ENCODE results near the gene SLC12A8. TPM values are rescaled to one million over a fixed set of nuclear protein-coding genes. Genes with fewer than 3 reads are reported as not detected.

Gene SLC12A8
- total RNA-seq, 1 experiment from 2014 or later: 122 TPM

DNA sequence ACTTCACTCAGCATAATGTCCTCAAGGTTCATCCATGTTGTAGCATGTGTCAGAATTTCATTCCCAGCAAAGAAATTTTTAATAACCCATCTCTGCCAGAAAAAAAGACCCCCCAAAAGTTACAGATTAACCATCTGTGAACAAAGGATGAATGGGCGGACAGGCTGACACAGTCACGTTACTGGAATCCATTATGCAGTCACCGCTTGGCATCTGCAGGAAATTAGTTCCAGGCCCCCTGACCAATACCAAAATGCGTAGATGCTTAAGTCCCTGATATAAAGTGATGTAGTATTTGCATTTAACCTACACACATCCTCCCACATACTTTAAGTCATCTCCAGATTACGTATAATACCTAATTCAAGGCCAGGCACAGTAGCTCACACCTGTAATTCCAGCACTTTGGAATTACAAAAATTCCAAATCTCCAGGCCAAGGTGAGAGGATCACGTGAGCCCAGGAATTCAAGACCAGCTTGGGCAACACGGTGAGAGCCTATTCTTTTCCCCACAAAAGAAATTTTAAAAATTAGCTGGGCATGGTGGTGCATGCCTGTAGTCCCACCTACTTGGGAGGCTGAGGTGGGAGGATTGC is 1.5 kb upstream of the SLC12A8 start:
- no peak for DNase-seq (ENCODE audit: low spot score)

DNA sequence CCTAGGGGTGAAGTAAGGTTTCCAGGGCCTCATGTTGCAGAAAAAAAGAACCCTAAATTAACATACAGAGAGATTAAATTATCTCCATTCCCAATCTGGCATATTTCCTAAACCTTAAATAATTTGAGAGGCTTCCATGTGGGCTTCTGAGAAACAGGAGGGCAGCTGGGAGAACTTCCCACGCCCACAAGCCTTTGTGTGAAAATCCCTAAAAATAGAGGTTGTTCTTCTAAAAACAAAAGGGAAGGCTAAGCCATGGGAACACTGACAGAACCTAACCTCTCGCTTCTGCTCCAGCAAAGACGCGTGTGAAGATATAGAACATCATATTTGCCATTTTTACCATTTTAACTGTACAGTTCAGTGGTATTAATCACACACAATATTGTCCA is 812 bp upstream of the SLC12A8 start:
- DNase-seq (ENCODE audit: low spot score): no peak

DNA sequence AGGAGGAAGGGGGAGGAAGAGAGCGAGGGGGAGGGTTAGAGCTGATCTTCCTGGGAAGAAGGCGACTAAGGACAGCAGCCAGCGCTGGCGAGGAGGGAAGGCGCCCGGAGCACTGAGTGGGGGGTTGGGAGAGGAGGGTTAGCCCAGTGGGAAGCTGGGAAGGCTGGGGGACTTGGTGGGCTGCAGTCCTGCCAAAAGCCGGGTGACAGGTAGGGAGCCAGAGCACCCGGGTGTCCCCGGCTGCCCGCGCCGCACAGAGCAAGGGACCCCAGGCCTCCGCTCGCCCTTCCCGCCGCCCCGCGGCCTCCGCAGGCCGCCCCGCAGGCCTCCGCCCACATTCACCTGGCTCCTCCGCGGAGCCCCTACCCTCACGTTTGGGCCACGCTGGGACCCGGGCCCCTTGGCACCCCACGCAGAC is 448 bp downstream of the SLC12A8 start:
- DNase-seq (ENCODE audit: low spot score): no peak

DNA sequence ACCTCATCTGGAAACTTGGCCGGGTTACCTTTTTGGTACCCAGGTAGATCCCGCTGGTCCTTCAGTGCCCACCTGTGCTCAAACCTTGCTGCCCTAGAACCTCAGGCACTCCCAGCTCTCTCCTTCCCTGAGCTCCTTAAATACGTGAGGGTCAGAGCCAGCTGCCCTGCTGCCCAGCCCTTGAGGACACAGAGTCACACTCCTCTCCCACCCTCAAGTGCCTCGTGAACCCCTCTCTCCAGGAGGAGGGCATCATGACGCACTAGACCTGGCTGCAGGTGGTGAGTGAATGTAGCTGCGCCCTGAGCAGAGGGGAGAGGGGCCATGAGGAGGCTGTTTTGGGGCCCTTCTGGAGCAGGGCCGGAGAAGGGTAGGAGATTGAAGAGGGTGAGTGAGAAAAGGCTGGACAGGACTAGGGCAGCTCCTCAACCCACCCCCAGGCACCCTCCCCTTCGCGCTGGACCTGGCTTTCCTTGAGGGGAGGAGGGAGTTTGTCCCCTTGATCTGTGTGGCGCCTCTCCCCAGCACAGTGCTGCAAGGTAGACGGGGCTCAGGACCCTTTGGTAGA is 941 bp downstream of the SLC12A8 start:
- DNase-seq (ENCODE audit: low spot score): no peak

DNA sequence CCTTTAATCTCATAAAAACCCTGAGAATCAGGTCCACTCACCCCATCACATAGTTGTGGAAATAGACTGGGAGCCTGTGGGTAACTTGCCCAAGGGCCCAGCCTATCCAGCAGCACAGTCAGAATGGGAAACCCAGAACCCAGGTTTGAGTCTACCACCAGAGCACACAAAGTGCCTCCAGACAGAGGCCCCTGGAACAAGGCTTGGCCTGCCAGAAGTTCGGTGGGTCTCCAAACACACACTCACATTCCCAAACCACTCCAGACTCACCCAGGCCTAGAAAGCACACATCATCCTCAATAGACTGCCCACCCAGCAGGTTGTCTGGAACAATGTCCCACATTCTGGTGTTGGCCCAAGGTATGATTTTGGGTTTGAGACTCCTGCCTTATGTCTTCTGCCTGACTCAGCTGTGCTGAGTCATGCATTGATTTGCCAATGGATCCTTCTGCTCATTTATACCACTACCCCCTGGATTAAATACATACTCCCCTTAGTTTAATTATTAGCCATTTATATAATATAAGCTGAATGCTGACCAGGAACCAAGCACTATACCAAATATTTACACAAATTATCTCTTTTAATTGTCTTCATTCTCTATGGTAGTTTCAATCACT is 4.5 kb downstream of the SLC12A8 start:
- no peak for DNase-seq (ENCODE audit: low spot score)

DNA sequence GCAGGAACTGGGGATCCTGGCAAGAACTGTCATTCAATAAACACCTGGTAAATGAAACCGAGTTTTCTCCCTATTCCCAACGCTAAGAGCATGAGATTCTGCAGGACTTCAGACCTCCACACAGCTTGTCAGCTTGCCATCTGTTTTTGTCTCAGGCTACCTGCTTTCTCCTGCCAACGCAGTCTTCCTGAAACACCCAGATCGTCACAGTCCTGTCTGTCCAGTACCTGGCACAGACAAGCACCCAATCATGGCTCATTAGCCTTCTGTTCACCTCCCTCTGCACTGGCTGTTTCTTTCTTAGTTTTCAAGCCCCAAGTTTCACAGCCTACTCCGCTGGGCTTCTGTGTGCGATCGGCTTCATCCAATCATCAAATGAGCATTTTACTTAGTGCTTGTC is 5.0 kb downstream of the SLC12A8 start:
- DNase-seq (ENCODE audit: low spot score): no peak

DNA sequence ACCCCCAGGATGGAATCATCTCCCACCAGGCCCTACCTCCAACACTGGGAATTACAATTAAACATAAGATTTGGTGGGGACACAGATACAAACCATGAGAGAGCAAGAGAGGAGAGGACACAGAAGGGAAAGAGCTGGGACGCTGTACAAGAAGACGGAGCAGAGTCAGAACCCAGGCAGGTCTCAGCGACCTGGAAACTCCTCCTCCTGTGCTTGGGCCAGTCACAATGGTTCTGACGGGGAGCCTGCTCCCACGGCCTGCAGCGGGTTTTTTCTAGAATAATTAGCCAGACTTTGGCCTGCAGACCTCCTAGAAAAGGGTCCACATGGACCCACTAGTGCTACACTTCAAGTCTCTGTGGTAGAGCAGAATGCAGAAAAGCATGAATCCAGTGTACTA is 5.6 kb downstream of the SLC12A8 start:
- no peak for DNase-seq (ENCODE audit: low spot score)

DNA sequence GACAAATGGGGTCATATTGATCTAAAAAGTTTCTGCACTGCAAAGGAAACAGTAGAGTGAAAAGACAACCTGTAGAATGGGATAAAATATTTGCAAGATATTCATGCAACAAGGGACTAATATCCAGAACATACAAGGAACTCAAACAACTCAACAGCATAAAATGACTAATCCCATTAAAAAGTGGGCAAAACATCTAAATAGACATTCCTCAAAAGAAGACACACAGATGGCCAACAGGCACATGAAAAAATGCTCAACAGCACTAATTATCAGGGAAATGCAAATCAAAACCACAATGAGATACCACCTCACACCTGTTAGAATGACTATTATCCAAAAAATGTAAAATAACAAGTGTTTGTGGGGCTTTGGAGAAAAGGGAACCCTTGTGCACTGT is 8.8 kb downstream of the SLC12A8 start:
- no peak for DNase-seq (ENCODE audit: low spot score)

DNA sequence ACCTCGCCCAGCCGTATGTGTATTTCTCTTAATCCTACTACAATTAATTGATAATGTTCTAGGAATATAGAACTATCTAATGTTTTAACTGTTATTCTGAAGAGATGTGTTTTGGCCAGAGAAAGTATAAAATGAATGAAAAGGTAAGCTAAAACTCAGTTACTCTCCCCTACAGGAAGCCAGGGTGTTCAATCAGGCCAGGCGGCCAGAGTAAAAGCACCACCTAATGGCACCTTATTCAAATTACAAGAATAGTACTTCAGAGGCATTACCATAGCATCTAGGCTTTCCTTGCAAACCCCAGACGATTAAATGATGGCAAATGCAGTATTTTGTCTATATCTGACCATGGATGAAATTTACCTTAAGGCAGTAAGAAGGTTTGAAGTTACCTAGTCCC is 10.4 kb downstream of the SLC12A8 start:
- peak; percentile 53 for DNase-seq (ENCODE audit: low spot score)

DNA sequence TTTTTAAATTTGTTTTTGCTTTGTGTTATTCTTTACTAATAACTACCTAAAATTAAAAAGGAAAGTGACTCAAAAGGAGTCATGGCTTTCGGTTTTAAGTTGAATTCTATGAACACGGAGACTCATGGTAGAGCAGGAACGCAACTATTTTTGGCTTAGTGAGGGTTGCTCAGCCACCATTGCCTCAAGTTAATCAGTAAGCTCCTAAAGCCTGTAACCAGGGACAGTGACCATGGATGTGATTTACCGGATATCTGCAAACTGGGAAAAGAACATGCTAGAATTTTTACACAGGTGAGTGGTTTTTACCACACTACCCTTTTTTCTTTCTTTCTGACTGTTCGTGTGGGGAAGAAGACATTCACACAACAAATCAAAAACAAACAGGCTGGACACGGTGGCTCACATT is 11.8 kb downstream of the SLC12A8 start:
- no peak for DNase-seq (ENCODE audit: low spot score)

DNA sequence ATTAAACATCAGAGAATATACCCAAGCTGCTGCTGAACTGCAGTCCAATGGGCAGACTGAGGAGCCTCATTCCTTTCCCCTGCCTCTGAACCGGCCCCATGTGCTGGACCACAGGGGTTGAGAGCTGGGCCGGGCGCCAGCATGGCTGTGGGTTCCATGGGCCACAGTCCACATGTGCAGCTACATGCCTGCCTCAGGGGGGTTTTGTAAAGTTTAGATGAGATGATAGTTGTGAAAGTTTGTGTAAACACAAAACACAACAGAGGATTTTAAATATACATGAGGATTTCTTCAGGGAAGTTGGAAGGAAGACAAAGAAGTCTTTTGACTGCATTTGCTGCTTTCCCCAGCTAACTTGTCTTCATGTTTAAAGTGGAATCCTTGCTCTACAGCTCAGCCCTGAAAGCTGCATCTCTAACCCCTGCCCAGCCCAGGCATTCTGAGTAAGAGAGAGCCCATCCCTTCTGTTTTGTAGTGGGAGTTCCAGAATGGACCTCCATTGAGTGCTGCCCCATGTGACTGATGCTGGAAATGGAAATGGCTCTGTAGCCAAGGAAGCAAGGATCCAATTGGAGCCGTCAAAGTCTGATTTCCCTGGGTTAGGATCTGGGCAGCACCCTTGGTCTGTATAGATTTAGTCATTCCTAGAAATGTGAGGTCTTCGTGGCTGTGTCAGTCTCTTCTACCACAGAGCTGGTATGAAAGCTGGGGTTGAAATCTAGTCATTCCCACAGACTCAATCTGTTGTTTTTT is 17.5 kb downstream of the SLC12A8 start:
- peak; percentile 74 for DNase-seq (ENCODE audit: low spot score)

DNA sequence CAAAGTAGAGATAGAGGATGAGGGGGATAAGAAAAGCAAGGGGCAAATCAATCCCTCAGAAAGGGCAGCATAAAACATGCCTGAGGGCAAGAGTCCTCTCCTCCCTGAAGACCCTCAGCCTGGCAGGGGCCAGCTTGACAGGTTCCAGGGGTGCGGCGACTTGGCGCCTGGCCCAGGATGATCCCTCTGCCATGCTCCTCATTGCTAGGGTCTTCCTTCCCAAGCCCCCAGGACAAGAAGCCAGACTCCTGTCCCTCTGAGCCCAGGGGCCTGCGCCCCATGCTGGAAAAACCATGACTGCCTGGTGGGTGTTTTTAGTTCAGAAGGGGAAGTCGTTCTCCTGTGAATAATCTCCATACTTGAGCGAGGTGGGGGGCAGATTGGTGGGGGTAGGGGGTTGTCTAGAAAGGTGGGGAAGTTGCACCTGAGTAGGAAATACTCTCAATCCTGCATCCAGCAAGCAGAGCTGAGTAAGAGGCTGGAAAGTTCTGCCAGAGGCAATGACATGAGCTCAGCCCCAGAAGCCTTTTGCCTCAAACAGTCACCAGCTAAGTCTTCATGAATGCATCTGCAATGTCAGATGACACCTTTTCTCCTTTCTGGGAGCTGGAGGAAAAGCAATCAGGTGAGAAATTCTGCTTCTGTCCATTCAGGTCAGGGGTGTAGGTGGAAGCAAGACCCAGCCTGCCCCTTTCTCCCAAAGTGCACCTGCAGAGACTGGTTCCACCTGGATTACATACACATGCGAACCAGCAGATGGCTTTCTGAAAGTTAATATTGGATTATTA is 18.3 kb downstream of the SLC12A8 start:
- DNase-seq (ENCODE audit: low spot score): no peak

DNA sequence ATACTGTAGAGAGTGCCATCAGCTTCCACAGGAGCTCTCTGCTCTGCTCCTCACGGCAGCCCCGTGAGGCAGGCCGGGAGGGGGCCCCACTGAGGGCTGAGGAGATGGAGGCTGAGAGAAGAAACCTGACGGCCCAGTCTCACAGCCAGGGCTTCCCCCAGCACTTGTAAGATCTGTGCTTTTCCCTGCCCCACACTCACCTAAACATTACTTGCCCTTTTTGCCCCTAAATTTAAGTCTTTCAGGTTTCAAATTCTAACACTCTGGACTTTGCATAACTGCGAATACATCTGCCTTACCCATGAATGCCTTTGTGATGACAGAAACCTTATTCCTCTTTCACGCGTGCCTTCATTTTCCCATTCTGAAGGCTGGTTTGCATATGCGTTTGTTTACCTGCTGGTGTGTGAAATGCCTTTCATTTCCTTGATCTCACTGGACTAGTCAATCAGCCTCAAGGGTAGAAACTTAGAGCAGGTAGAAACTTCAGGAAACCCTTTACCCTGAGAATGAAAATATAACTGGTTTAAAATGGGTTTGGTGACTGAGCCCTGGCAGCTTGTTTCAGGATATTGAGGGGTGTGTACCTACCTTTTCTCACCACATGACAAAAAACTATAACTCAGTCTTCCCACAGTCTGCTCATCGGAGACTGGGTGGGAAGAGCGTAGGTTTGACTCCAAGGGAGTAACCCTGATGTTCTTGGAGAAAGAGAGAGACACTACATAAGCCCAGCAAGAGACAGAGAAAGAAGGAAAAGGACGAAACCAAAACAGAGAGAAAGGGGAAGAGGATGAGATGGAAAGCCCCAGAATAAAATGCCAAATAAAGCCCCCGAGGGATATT is 20.1 kb downstream of the SLC12A8 start:
- no peak for DNase-seq (ENCODE audit: low spot score)

DNA sequence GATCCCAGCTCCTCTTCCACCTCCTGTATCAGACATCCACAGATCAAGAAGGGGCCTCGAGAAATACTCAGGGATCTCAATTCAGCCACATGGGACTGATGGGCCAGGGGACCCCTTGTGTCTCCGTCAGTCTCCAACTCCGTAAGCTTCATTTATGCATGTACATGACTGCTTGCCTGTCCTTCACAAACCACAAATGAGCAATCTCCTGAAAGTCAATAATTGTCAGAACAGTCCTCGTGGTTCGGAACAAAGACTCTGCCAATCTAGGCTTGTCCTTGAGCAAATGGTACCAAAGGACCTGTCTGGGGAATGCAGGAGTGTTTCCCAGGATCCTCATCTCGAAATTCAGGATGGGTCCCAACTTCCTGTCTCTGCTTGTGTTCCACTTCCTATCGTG is 20.8 kb downstream of the SLC12A8 start:
- no peak for DNase-seq (ENCODE audit: low spot score)

DNA sequence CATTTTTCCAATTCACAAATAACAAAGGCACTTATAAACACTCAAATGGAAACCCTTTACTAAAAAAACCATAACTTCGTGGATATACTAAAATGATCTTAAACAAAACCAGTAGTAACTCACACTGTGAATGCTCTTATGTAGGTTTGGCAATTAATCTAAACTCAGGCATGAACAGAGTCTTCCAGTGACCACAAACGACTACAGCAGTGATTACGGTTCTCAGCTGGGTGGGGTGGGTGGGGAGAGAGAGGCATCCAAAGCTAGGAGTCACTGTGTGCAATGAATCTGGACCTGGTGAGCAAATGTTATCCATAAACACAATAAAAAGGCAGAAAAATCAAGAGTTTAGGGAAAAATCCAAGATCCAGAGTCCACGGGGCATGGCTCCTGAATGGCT is 21.3 kb downstream of the SLC12A8 start:
- no peak for DNase-seq (ENCODE audit: low spot score)

DNA sequence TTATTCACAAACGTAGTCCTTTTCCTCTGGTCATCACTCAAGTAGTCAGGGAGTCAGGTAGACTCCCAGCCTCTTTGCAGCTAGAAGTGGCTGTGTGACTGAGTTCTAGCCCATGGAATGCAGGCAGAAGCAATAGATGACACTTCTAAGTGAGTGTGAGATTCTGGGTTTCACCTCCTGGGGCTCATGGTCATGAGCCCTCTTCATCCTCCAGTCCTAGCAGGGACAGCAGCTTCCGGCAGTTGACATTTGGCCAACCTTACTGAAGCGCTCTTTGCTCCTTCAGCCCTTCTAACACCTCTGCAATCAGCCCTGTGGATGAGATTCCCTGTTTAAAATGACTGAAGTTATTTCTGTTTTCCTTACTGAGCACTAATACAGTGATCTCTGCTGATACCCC is 21.8 kb downstream of the SLC12A8 start:
- DNase-seq (ENCODE audit: low spot score): no peak

DNA sequence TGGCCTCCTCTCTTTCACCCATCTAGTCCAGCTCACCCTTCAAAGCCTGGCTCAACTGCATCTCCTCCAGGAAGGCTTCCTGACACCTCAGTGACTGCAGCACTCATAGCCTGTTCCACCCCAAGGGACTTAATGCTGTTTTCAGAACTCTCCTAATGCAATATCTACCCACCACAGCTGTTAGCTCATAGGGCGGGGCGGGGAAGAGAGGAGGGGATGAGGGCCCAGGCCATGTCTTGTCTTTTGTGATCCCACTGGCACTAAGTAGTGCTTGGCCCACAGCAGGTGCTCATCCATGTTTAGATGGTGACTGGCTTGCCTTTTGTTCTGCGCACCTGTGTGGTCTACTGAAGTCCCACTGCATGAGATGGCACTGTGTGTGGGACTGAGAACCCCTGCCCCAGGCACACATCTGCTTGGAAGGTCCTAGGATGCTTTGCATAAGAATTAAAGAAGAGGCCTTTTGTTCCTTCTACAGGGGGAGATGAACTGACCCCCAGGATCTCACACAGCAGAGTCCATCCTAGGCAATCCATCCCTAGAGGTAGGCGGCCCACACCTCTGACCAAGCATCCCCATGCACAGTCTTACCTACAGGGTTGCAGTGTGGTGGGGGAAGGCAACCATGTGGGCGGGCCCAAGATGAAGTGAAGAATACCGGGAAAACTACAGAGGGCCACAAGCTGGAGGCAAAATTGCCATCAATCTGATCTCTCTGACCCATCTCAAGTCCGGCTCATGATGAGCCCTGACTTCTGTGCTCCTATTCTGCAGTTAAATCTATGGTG is 23.0 kb downstream of the SLC12A8 start:
- DNase-seq (ENCODE audit: low spot score): no peak

DNA sequence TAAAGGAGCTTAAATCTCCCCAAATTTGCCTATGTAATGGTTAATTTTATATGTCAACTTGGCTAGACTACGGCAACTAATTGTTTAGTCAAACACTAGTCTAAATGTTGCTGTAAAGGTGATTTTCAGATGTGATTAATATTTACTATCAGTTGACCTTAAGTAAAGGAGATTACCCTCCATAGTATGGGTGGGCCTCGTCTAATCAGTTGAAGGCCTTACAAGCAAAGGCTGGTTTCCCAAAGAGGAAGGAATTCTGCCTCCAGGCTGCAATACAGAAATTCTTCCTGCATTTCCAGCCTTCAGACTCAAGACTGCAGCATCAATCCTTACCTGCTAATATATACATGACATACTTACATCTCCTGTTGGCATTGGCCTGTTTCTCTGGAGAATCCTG is 23.6 kb downstream of the SLC12A8 start:
- DNase-seq (ENCODE audit: low spot score): no peak

DNA sequence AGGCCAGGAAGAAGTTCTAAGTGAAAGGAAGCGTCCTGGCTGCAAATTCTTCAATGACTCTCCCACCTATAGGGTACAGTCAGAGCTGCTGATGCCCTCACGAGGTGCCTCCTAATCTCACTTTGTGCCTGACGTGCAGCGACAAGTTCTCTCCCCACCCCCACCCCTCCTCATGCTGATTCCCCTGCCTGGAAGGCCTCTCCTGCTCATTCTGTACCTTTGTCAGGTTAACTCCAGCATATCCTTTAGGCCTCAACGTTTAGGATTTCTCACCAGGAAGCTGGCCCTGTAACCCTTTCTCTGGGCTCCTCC is 25.0 kb downstream of the SLC12A8 start:
- no peak for DNase-seq (ENCODE audit: low spot score)

DNA sequence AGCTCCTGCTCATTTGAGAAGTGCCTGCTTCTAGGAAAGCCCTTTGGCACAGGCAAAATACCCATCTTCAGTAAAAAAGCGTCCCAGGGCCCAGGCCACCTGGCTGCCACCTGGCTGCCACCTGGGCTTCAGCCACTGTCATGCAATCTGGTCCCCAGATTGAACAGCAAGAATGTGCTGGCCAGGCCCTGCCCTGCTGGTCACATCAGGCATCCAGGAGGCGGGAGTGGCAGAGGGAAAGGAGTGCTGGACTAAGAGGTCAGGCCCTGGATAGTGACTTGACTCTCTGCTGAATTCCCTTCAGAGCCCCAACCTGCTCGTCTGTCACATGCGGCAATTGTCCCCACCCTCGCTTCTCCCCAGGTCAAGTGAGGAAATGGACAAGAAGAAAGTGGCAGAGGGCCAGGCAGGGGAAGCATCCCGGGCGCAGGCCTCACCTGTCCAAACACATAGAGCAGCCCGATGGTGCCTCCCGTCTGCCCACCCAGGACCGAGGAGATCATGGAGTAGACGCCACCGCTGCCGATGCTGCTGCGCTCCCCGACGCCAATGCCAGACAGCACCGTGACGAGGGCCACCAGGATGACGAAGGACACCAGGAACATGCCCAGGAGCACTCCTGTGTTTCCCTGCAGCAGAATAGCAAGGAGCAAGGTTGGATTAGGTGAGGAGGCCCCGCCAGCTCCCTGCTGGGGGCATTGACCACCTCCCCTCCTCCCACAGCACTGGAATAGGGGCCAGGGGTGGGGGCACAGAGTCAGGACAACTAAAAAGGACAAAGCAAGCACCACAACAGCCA is 25.5 kb downstream of the SLC12A8 start:
- DNase-seq (ENCODE audit: low spot score): no peak
